Keratinocyte (primary cell): Measurements from ENCODE around the gene SCAANT1.

Experiments
- CTCF ChIP-seq, 3 experiments: IDR thresholded peaks in 1 of 3; conservative IDR thresholded peaks in 1 of 3; optimal IDR thresholded peaks in 1 of 3; 2 replicates in 2 of 3; 3 replicates in 1 of 3; pipeline versions ENCODE3 to v1.5.1; 2011; ENCODE audit warnings: low read length in 3 of 3, mild to moderate bottlenecking in 3 of 3, moderate library complexity in 2 of 3, control low read depth in 1 of 3, inconsistent platforms in 1 of 3; ENCODE audit not compliant: insufficient read depth in 2 of 3; ENCODE audit errors: extremely low read depth in 1 of 3
- EZH2 ChIP-seq: IDR thresholded peaks from one replicate; pipeline ENCODE4 v1.6.1; 2012; ENCODE audit warnings: inconsistent platforms, mild to moderate bottlenecking, low read length, moderate library complexity

- no peak for TF ChIP-seq CTCF (optimal IDR thresholded peaks at IDR 0.05 in 1 of 3, IDR thresholded peaks at IDR 0.05 in 1 of 3, conservative IDR thresholded peaks at IDR 0.05 in 1 of 3; ENCODE audit: extremely low read depth in 1 of 3, insufficient read depth in 2 of 3, low read length in 3 of 3)
- TF ChIP-seq EZH2, result no peak
Observed at GRCh38 chr3:63918321-63918720, 6.1 kb upstream of the SCAANT1 start.
